Ovary (tissue), 9 donors: ENCODE data around the gene TBC1D5. TPM values are rescaled to one million over a fixed set of nuclear protein-coding genes. Genes with fewer than 3 reads are reported as not detected.

Experiments used
- DNase-seq, 5 donors: peaks; one replicate each; pipeline ENCODE4 v3.0.0-alpha.2; 2019 to 2020
- H3K27ac ChIP-seq, 2 donors: fragments of 200-600 bp; one replicate each; pipeline versions ENCODE4 v1.5.1 to v1.8.0; 2019 to 2022
- H3K27me3 ChIP-seq: fragments of 200-600 bp; one replicate; pipeline ENCODE4 v1.8.0; 2022
- H3K36me3 ChIP-seq: fragments of 200-600 bp; sonication (generic); one replicate; pipeline ENCODE4 v1.5.1; 2019
- H3K4me1 ChIP-seq: one replicate; pipeline ENCODE4 v1.8.1; 2013; ENCODE audit warnings: mild to moderate bottlenecking, moderate library complexity; ENCODE audit not compliant: insufficient read depth
- H3K4me3 ChIP-seq: fragments of 200-600 bp; sonication (generic); one replicate; pipeline ENCODE4 v1.5.1; 2017
- H3K9me3 ChIP-seq, 2 donors: fragments of 200-600 bp in 1 of 2; sonication (generic) in 1 of 2; one replicate each; pipeline versions ENCODE4 v1.5.1 to v1.8.1; 2013 to 2019; ENCODE audit warnings: mild to moderate bottlenecking in 1 of 2, moderate library complexity in 1 of 2
- EP300 ChIP-seq: sonication (generic); formaldehyde crosslinking; IDR thresholded peaks from one replicate; pipeline ENCODE4 v1.6.1; 2017; ENCODE audit warnings: antibody characterized with exemption
- POLR2A ChIP-seq: fragments of 450-650 bp; IDR thresholded peaks from one replicate; pipeline ENCODE4 v1.6.1; 2017; ENCODE audit warnings: antibody characterized with exemption, mild to moderate bottlenecking, moderate library complexity
- WGBS, 3 donors: extraction: QIAGEN DNeasy Blood & Tissue Kit in 1 of 3; methylation state at CpG; one replicate each; pipeline versions ENCODE4 v1.1.5 to v1.1.7; 2013 to 2017; 5-methylcytosine and 5-hydroxymethylcytosine counted together
- intact Hi-C, 4 donors: fragments of 100-400 bp; cut with DNase I; formaldehyde crosslinking; loops; one replicate each; pipeline versions ENCODE4 v1.11.0 to v1.15.1; 2022 to 2023
- polyA plus RNA-seq, 2 donors: library from polyadenylated mRNA; stranded (reverse); fragments of 200-250 nt in 1 of 2; fragments of 350-450 nt in 1 of 2; fragmentation: Illumina TruSeq in 1 of 2; extraction: RNeasy Lipid Tissue Mini Kit (QIAGEN cat#74804) in 1 of 2; gene quantifications; one replicate each; pipeline ENCODE4 v1.2.3, GENCODE V29; 2013 to 2014
- total RNA-seq, 7 donors: library from RNA; depleted of rRNA in 2 of 7; stranded (reverse); fragments of >200 nt in 2 of 7; fragmentation: NEBNext Ultra II Directional in 3 of 7; extraction: Animal tissue kit (Norgen Biotek cat#: 25700) in 3 of 7; gene quantifications; one replicate each; pipeline versions ENCODE4 v1.1.0 to v1.2.4, GENCODE V29; 2016 to 2023
- TF ChIP-seq, protein P1 (sequence below), 3 donors: fragments of 450-650 bp in 2 of 3; fragments of 200-600 bp in 1 of 3; IDR thresholded peaks; one replicate each; pipeline versions ENCODE4 v1.5.1 to v1.8.0; 2016 to 2022; ENCODE audit warnings: antibody characterized with exemption in 3 of 3, mild to moderate bottlenecking in 1 of 3
- donor health status: DM: no; HTN: no; CAD: no; lungs with moderate emphysema.
- donor health status: DM: no; HTN: no; CAD: no.
- donor health status: Bipolar disorder and iron deficiency.
- donor health status: DM: yes; HTN: yes; CAD: no.
- donor health status: DM: no; HTN: no; CAD: no.
- donor health status: DM: yes; HTN: yes; CAD: no.

Gene TBC1D5
- total and polyA plus RNA-seq, 9 donors: 20.7 to 73.5 (median 61.0) TPM

DNA sequence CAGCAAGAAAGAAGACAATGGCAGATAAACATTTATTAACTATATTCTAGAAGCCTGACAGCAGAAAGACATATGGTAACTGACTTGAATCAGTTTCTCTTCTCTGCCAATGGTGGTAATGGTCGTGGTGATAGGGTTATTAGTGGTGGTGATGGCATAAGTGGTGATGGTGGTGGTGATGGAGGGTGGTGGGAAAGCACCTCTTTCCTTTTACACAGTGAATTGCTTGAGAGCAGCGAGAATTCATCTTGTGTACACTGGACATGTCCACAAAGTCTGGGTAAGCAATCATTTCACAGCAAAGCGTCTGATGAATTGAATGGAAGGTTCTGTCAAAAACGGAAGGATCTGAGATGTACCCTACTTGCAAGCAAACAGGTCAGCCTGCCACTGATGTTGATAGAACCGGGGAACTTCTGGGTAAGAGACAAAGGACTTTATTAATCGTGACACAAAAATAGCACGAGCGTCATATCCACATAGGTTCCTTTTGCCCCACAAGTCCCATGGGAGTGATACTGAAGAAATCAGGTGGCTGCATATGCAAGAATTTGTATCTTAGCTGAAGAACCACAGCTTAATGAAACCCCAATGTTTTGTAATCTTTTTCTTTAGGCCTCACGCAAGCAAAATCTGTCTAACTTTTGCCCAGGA lies 23.5 kb upstream of the TBC1D5 start:
- Histone ChIP-seq H3K27me3 (no peaks in the 10 kb centered on the region), H3K4me3 (no peak overlapping the region), H3K9me3 (no peaks in the 10 kb centered on the region), H3K36me3 (no peaks in the 10 kb centered on the region), H3K4me1 (no peaks in the 10 kb centered on the region), H3K27ac (no peak overlapping the region)
- 85 to 90% (median 87%) methylated on average over 9 of the region's 9 CpGs for WGBS, 3 donors
- no peak for DNase-seq
- no peak for TF ChIP-seq POLR2A
- TF ChIP-seq EP300: no peak
- TF ChIP-seq, protein P1, sequence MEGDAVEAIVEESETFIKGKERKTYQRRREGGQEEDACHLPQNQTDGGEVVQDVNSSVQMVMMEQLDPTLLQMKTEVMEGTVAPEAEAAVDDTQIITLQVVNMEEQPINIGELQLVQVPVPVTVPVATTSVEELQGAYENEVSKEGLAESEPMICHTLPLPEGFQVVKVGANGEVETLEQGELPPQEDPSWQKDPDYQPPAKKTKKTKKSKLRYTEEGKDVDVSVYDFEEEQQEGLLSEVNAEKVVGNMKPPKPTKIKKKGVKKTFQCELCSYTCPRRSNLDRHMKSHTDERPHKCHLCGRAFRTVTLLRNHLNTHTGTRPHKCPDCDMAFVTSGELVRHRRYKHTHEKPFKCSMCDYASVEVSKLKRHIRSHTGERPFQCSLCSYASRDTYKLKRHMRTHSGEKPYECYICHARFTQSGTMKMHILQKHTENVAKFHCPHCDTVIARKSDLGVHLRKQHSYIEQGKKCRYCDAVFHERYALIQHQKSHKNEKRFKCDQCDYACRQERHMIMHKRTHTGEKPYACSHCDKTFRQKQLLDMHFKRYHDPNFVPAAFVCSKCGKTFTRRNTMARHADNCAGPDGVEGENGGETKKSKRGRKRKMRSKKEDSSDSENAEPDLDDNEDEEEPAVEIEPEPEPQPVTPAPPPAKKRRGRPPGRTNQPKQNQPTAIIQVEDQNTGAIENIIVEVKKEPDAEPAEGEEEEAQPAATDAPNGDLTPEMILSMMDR (IDR thresholded peaks at IDR 0.05): no peak
- intact Hi-C loops: no loop called here

DNA sequence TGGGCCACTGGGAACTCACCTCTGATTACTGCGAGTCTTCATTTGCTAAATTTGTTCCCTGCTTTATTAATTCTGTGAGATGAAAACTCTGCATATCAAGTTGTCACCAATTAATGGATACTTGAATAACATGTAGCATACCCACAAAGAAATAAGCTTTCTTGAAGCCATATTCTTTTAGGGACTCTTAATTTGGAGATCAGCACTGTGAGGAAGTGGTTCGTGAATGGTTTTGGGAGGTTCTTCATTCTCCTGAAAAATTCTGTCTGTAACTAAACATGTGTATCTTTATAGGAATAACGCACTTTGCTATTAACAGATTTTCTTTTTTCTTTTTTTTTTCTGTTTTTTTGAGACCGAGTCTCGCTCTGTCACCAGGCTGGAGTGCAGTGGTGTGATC lies 19.1 kb upstream of the TBC1D5 start:
- no peak for DNase-seq
- intact Hi-C loops: no loop called here
- H3K4me1 ChIP-seq: no peaks in the 10 kb centered on the region
- H3K27me3 ChIP-seq: no peaks in the 10 kb centered on the region
- no peak overlapping the region for H3K27ac ChIP-seq
- no peak overlapping the region for H3K4me3 ChIP-seq
- 84 to 90% (median 88%) methylated on average over 5 of the region's 5 CpGs for WGBS, 3 donors
- no peaks in the 10 kb centered on the region for H3K36me3 ChIP-seq
- TF ChIP-seq EP300: no peak
- TF ChIP-seq, protein P1 (IDR thresholded peaks at IDR 0.05): no peak
- no peak for TF ChIP-seq POLR2A
- no peaks in the 10 kb centered on the region for H3K9me3 ChIP-seq

DNA sequence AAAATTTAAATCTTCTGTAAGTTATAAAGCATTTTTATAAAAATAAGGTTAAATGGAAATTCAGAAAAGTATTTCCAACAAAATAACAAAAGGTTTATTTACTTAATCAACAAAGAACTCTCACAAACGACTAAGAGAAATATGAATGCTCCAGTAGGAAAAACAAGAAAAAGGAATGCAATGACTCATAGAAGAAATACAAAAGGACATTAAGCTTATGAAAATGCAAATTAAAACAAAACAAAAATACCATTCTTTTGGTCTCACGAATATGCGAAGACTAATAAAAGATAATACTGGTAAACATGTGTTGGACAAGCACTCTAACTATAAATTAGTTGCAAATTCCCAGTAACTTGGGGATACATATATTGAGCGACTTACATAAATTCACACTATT lies 17.5 kb upstream of the TBC1D5 start:
- H3K27ac ChIP-seq: no peak overlapping the region
- no peaks in the 10 kb centered on the region for H3K27me3 ChIP-seq
- H3K4me3 ChIP-seq: no peak overlapping the region
- TF ChIP-seq POLR2A: no peak
- no peak for TF ChIP-seq EP300
- TF ChIP-seq, protein P1 (IDR thresholded peaks at IDR 0.05): no peak
- DNase-seq: no peak
- no peaks in the 10 kb centered on the region for H3K9me3 ChIP-seq
- H3K4me1 ChIP-seq: no peaks in the 10 kb centered on the region
- H3K36me3 ChIP-seq: no peaks in the 10 kb centered on the region
- intact Hi-C loops: no loop called here
- WGBS, 3 donors: 35 to 47% (median 39%) methylated on average over 4 of the region's 4 CpGs

DNA sequence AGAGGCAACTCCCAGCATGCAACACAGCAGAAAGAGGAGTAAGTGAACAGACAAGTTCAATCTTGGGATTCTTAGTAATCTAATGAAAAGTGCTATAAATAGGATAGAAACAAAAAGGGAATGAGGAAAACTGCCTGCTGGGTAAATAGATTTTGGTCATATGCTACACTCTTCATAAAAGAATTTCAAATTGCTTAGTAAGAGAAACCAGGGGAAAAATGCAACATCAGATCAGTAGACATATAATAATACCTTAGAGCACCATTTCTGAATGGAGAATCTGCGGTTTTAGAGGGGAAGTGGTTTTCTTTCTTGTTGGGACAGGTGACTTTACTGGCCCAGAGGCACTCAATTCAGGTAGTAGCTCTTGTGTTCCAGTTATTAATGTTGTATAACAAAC lies 13.4 kb upstream of the TBC1D5 start:
- no peak for DNase-seq
- Histone ChIP-seq H3K27me3 (no peaks in the 10 kb centered on the region), H3K4me3 (no peak overlapping the region), H3K9me3 (no peaks in the 10 kb centered on the region), H3K36me3 (no peaks in the 10 kb centered on the region), H3K4me1 (no peaks in the 10 kb centered on the region), H3K27ac (no peak overlapping the region)
- intact Hi-C loops: no loop called here
- WGBS, 3 donors: 97 to 100% (median 97%) methylated on average over 1 of the region's 1 CpG
- TF ChIP-seq, protein P1 (IDR thresholded peaks at IDR 0.05): no peak
